HUES48 (cell line): ENCODE data around the gene RAB5B.
"Not testable (repeated sequence)": the region's sequence is repeated elsewhere in the genome, so short reads cannot be mapped to it uniquely, and the experiment has no call there.

Experiments
- H3K27ac ChIP-seq: one replicate; pipeline ENCODE4 v1.7.0; 2013; ENCODE audit warnings: low read depth, low read length, inconsistent platforms
- H3K27me3 ChIP-seq: 2 replicates; pipeline ENCODE4 v1.6.1; 2013; ENCODE audit warnings: mild to moderate bottlenecking, low read length; ENCODE audit not compliant: control insufficient read depth, insufficient read depth
- H3K36me3 ChIP-seq: 2 replicates; pipeline ENCODE4 v1.6.1; 2013; ENCODE audit warnings: low read length; ENCODE audit not compliant: control insufficient read depth, insufficient read depth
- H3K4me1 ChIP-seq: 2 replicates; pipeline ENCODE4 v1.6.1; 2013; ENCODE audit warnings: mild to moderate bottlenecking, low read length; ENCODE audit not compliant: control insufficient read depth, insufficient read depth
- H3K4me3 ChIP-seq: 2 replicates; pipeline ENCODE4 v1.5.1; 2013; ENCODE audit warnings: mild to moderate bottlenecking, low read depth, low read length
- H3K9ac ChIP-seq: 2 replicates; pipeline ENCODE4 v1.6.1; 2013; ENCODE audit warnings: mild to moderate bottlenecking, low read depth, low read length, moderate library complexity
- H3K9me3 ChIP-seq: 2 replicates; pipeline ENCODE4 v1.6.1; 2013; ENCODE audit warnings: low read length; ENCODE audit not compliant: control insufficient read depth, insufficient read depth

RAB5B gene

GRCh38 chr12:55970775-55971174 lies 3.1 kb upstream of the RAB5B start:
- Histone ChIP-seq H3K27me3 (no peaks in the 10 kb centered on the region), H3K9ac (no peak overlapping the region), H3K36me3 (peaks cover 46% of the 10 kb centered on the region), H3K9me3 (no peaks in the 10 kb centered on the region), H3K27ac (no peak overlapping the region), H3K4me1 (peaks cover 17% of the 10 kb centered on the region), H3K4me3 (no peak overlapping the region)

GRCh38 chr12:55972042-55972441 lies 1.8 kb upstream of the RAB5B start:
- H3K9ac ChIP-seq, result no peak overlapping the region
- H3K36me3 ChIP-seq, result peaks cover 46% of the 10 kb centered on the region
- H3K27me3 ChIP-seq, result no peaks in the 10 kb centered on the region
- peak overlapping the region; percentile 37 for H3K27ac ChIP-seq
- H3K4me3 ChIP-seq, result no peak overlapping the region
- H3K4me1 ChIP-seq, result peaks cover 11% of the 10 kb centered on the region
- no peaks in the 10 kb centered on the region for H3K9me3 ChIP-seq

- Histone ChIP-seq H3K4me3 (peak overlapping the region; percentile 53), H3K9ac (no peak overlapping the region), H3K27me3 (no peaks in the 10 kb centered on the region)
Measured at GRCh38 chr12:55972456-55972855, 1.4 kb upstream of the RAB5B start.

GRCh38 chr12:55972911-55973598 lies 823 bp upstream of the RAB5B start:
- Histone ChIP-seq H3K4me1 (peaks cover 7% of the 10 kb centered on the region; the same call in 1 of the 2 replicates), H3K27ac (peak overlapping the region; percentile 90), H3K36me3 (peaks cover 44% of the 10 kb centered on the region), H3K4me3 (peak overlapping the region; percentile 53), H3K27me3 (no peaks in the 10 kb centered on the region), H3K9me3 (no peaks in the 10 kb centered on the region), H3K9ac (no peak overlapping the region)

More at GRCh38 chr12:55972456-55972855, 1.4 kb upstream of the RAB5B start:
- peak overlapping the region; percentile 90 for H3K27ac ChIP-seq
- H3K36me3 ChIP-seq, result peaks cover 46% of the 10 kb centered on the region
- H3K9me3 ChIP-seq, result no peaks in the 10 kb centered on the region
- H3K4me1 ChIP-seq, result peaks cover 10% of the 10 kb centered on the region

GRCh38 chr12:55974308-55974730 lies 441 bp downstream of the RAB5B start:
- no peaks in the 10 kb centered on the region for H3K9me3 ChIP-seq
- peak overlapping the region; percentile 81 for H3K4me3 ChIP-seq
- H3K27ac ChIP-seq, result peak overlapping the region; percentile 88
- H3K27me3 ChIP-seq, result no peaks in the 10 kb centered on the region
- H3K36me3 ChIP-seq, result peaks cover 37% of the 10 kb centered on the region
- H3K9ac ChIP-seq, result peak overlapping the region; percentile 57
- H3K4me1 ChIP-seq, result peaks cover 7% of the 10 kb centered on the region; the same call in 1 of the 2 replicates

GRCh38 chr12:55978393-55978792 lies 4.5 kb downstream of the RAB5B start:
- Histone ChIP-seq H3K36me3 (peaks cover 28% of the 10 kb centered on the region), H3K27ac (no peak overlapping the region), H3K9ac (no peak overlapping the region), H3K9me3 (no peaks in the 10 kb centered on the region), H3K4me3 (no peak overlapping the region), H3K4me1 (no peaks in the 10 kb centered on the region), H3K27me3 (no peaks in the 10 kb centered on the region)

- Histone ChIP-seq H3K27me3 (no peaks in the 10 kb centered on the region), H3K36me3 (peaks cover 33% of the 10 kb centered on the region), H3K9ac (no peak overlapping the region)
Measured at GRCh38 chr12:55979069-55979468, 5.2 kb downstream of the RAB5B start.

GRCh38 chr12:55981882-55982281 lies 8.0 kb downstream of the RAB5B start:
- not testable (repeated sequence) for H3K4me3 ChIP-seq, H3K27ac ChIP-seq

More at GRCh38 chr12:55979069-55979468, 5.2 kb downstream of the RAB5B start:
- H3K27ac ChIP-seq, result no peak overlapping the region
- H3K4me3 ChIP-seq, result no peak overlapping the region
- no peaks in the 10 kb centered on the region for H3K4me1 ChIP-seq
- H3K9me3 ChIP-seq, result no peaks in the 10 kb centered on the region

GRCh38 chr12:55982319-55982936 lies 8.6 kb downstream of the RAB5B start:
- Histone ChIP-seq H3K9me3 (no peaks in the 10 kb centered on the region), H3K4me1 (no peaks in the 10 kb centered on the region), H3K27ac (no peak overlapping the region), H3K4me3 (no peak overlapping the region), H3K9ac (no peak overlapping the region), H3K27me3 (no peaks in the 10 kb centered on the region), H3K36me3 (peaks cover 55% of the 10 kb centered on the region)

More at GRCh38 chr12:55981882-55982281, 8.0 kb downstream of the RAB5B start:
- H3K36me3 ChIP-seq, result peaks cover 51% of the 10 kb centered on the region
- H3K9me3 ChIP-seq, H3K9ac ChIP-seq, H3K27me3 ChIP-seq, H3K4me1 ChIP-seq: not testable (repeated sequence)

GRCh38 chr12:55983232-55983842 lies 9.5 kb downstream of the RAB5B start:
- no peak overlapping the region for H3K27ac ChIP-seq
- no peaks in the 10 kb centered on the region for H3K4me1 ChIP-seq
- no peaks in the 10 kb centered on the region for H3K9me3 ChIP-seq
- H3K27me3 ChIP-seq, result no peaks in the 10 kb centered on the region
- no peak overlapping the region for H3K9ac ChIP-seq
- no peak overlapping the region for H3K4me3 ChIP-seq
- peaks cover 60% of the 10 kb centered on the region for H3K36me3 ChIP-seq

- no peak overlapping the region for H3K4me3 ChIP-seq
- no peak overlapping the region for H3K9ac ChIP-seq
- no peak overlapping the region for H3K27ac ChIP-seq
- H3K27me3 ChIP-seq, result no peaks in the 10 kb centered on the region
- H3K36me3 ChIP-seq, result peaks cover 59% of the 10 kb centered on the region
- no peaks in the 10 kb centered on the region for H3K4me1 ChIP-seq
- no peaks in the 10 kb centered on the region for H3K9me3 ChIP-seq
Measured at GRCh38 chr12:55984861-55985260, 11.0 kb downstream of the RAB5B start.
